SU-DHL-6 (cell line): ENCODE data around the gene ANO2.

Experiments used
- H2AFZ ChIP-seq: fragments of 200-600 bp; sonication (generic); 2 replicates; pipeline ENCODE4 v1.6.1; 2014; ENCODE audit warnings: low read depth, mild to moderate bottlenecking, moderate library complexity, mixed read lengths, antibody characterized with exemption, low read length; ENCODE audit not compliant: severe bottlenecking
- H3F3A ChIP-seq: fragments of 200-600 bp; shearing (Covaris generic); 2 replicates; pipeline ENCODE4 v1.6.0; 2016; ENCODE audit warnings: antibody characterized with exemption, mild to moderate bottlenecking; ENCODE audit not compliant: insufficient read depth
- H3K27ac ChIP-seq: fragments of 200-600 bp; sonication (generic); 2 replicates; pipeline ENCODE4 v1.5.1; 2016; ENCODE audit warnings: low read depth, mild to moderate bottlenecking, low read length, moderate library complexity, mixed read lengths
- H3K27me3 ChIP-seq: fragments of 200-600 bp; sonication (generic), shearing (Covaris generic); 2 replicates; pipeline ENCODE4 v1.6.0; 2014; ENCODE audit warnings: mild to moderate bottlenecking, low read length
- H3K36me3 ChIP-seq: fragments of 200-600 bp; sonication (generic); 2 replicates; pipeline ENCODE4 v1.6.1; 2014; ENCODE audit warnings: mild to moderate bottlenecking, low read length, mixed read lengths
- H3K4me2 ChIP-seq: fragments of 300-600, 200-600 bp; shearing (Covaris generic), sonication (generic); 2 replicates; pipeline ENCODE4 v1.6.0; 2014; ENCODE audit warnings: low read length, low read depth, mild to moderate bottlenecking; ENCODE audit not compliant: poor library complexity, severe bottlenecking
- H3K4me3 ChIP-seq: fragments of 200-600 bp; sonication (generic); 2 replicates; pipeline ENCODE4 v1.5.1; 2014; ENCODE audit warnings: antibody characterized with exemption, low read length, mild to moderate bottlenecking, mixed read lengths; ENCODE audit not compliant: insufficient read depth, poor library complexity, severe bottlenecking
- H3K79me2 ChIP-seq: fragments of 200-600 bp; sonication (generic); 2 replicates; pipeline ENCODE4 v1.6.1; 2014; ENCODE audit warnings: mild to moderate bottlenecking, low read length, moderate library complexity; ENCODE audit not compliant: insufficient read depth
- H3K9ac ChIP-seq: fragments of 200-600 bp; sonication (generic); 2 replicates; pipeline ENCODE4 v1.7.0; 2014; ENCODE audit warnings: mild to moderate bottlenecking, low read length
- H3K9me2 ChIP-seq: fragments of 200-600 bp; sonication (generic); replicated peaks from 2 replicates; pipeline ENCODE4 v1.6.1; 2014; ENCODE audit warnings: low read length; ENCODE audit not compliant: insufficient read depth
- H3K9me3 ChIP-seq: fragments of 200-600 bp; sonication (generic); 2 replicates; pipeline ENCODE4 v1.6.1; 2014; ENCODE audit warnings: low read length, mixed read lengths; ENCODE audit not compliant: insufficient read depth
- H4K20me1 ChIP-seq: fragments of 200-600 bp; sonication (generic); 2 replicates; pipeline ENCODE4 v1.6.1; 2014; ENCODE audit warnings: low read depth, mild to moderate bottlenecking, antibody characterized with exemption, low read length, moderate library complexity, mixed read lengths
- CTCF ChIP-seq: fragments of 200-600 bp; sonication (generic); IDR thresholded peaks from one replicate; pipeline ENCODE4 v1.5.1; 2017; ENCODE audit warnings: antibody characterized with exemption, mild to moderate bottlenecking, low read length, moderate library complexity; ENCODE audit not compliant: insufficient read depth, poor library complexity, severe bottlenecking
- EZH2phosphoT487 ChIP-seq: fragments of 200-600 bp; sonication (generic), shearing (Covaris generic); conservative IDR thresholded peaks from 2 replicates; pipeline ENCODE4 v1.6.1; 2018; ENCODE audit warnings: mild to moderate bottlenecking, antibody characterized with exemption, low read length, moderate library complexity, mixed read lengths

ANO2 gene

GRCh38 chr12:5900076-5900475 is 45.0 kb downstream of the ANO2 start:
- H3K4me2 ChIP-seq = no peak overlapping the region
- H3K4me3 ChIP-seq = no peak overlapping the region
- no peaks in the 10 kb centered on the region for H3K9me3 ChIP-seq
- no peaks in the 10 kb centered on the region for H4K20me1 ChIP-seq
- no peaks in the 10 kb centered on the region for H3K79me2 ChIP-seq
- no peaks in the 10 kb centered on the region for H3K36me3 ChIP-seq
- no peaks in the 10 kb centered on the region for H3K9me2 ChIP-seq
- TF ChIP-seq EZH2phosphoT487 (no peak), CTCF (no peak)
- no peak overlapping the region for H3K9ac ChIP-seq
- H3K27me3 ChIP-seq = no peaks in the 10 kb centered on the region
- no peak overlapping the region for H2AFZ ChIP-seq
- no peaks in the 10 kb centered on the region for H3F3A ChIP-seq
- no peak overlapping the region for H3K27ac ChIP-seq

GRCh38 chr12:5899675-5900074 is 45.4 kb downstream of the ANO2 start:
- TF ChIP-seq CTCF (no peak), EZH2phosphoT487 (no peak)
- no peak overlapping the region for H3K27ac ChIP-seq
- H3F3A ChIP-seq = no peaks in the 10 kb centered on the region
- no peaks in the 10 kb centered on the region for H3K36me3 ChIP-seq
- no peak overlapping the region for H3K9ac ChIP-seq
- no peaks in the 10 kb centered on the region for H4K20me1 ChIP-seq
- H3K79me2 ChIP-seq = no peaks in the 10 kb centered on the region
- no peak overlapping the region for H2AFZ ChIP-seq
- no peaks in the 10 kb centered on the region for H3K27me3 ChIP-seq
- no peak overlapping the region for H3K4me2 ChIP-seq
- no peak overlapping the region for H3K4me3 ChIP-seq
- H3K9me2 ChIP-seq = no peaks in the 10 kb centered on the region
- H3K9me3 ChIP-seq = no peaks in the 10 kb centered on the region

GRCh38 chr12:5898874-5899273 is 46.2 kb downstream of the ANO2 start:
- no peak overlapping the region for H3K27ac ChIP-seq
- no peak for TF ChIP-seq CTCF
- no peak for TF ChIP-seq EZH2phosphoT487
- H3F3A ChIP-seq = no peaks in the 10 kb centered on the region
- H3K27me3 ChIP-seq = no peaks in the 10 kb centered on the region
- H4K20me1 ChIP-seq = no peaks in the 10 kb centered on the region
- no peak overlapping the region for H3K4me3 ChIP-seq
- no peak overlapping the region for H3K9ac ChIP-seq
- no peaks in the 10 kb centered on the region for H3K9me3 ChIP-seq
- no peaks in the 10 kb centered on the region for H3K36me3 ChIP-seq
- H2AFZ ChIP-seq = no peak overlapping the region
- no peaks in the 10 kb centered on the region for H3K9me2 ChIP-seq
- H3K79me2 ChIP-seq = no peaks in the 10 kb centered on the region
- H3K4me2 ChIP-seq = no peak overlapping the region
